Lung (tissue), 12 donors: Measurements from ENCODE around the gene NDUFAB1. TPM values are rescaled to one million over a fixed set of nuclear protein-coding genes. Genes with fewer than 3 reads are reported as not detected.

Source experiments
- ATAC-seq: fragments of 200-7000 bp; cut with Tn5 transposase; one replicate; pipeline ENCODE4 v1.9.1; 2020; ENCODE audit warnings: moderate number of reproducible peaks; ENCODE audit not compliant: insufficient read depth, low FRiP score
- DNase-seq, 3 donors: peaks; one replicate each; pipeline ENCODE4 v3.0.0-alpha.2; 2013 to 2017
- H3K27ac ChIP-seq, 2 donors: one replicate each; pipeline ENCODE4 v1.5.1; 2013; ENCODE audit warnings: mild to moderate bottlenecking in 2 of 2, moderate library complexity in 2 of 2, control low read depth in 1 of 2, inconsistent platforms in 1 of 2, low read depth in 1 of 2, low read length in 1 of 2
- H3K27me3 ChIP-seq, 3 donors: one replicate each; pipeline ENCODE4 v1.5.1; 2013; ENCODE audit warnings: low read length in 2 of 3; ENCODE audit not compliant: control insufficient read depth in 3 of 3, insufficient read depth in 3 of 3
- H3K36me3 ChIP-seq, 4 donors: one replicate each; pipeline ENCODE4 v1.5.1; 2013; ENCODE audit warnings: low read length in 4 of 4, mild to moderate bottlenecking in 1 of 4, moderate library complexity in 1 of 4; ENCODE audit not compliant: control insufficient read depth in 4 of 4, insufficient read depth in 4 of 4
- H3K4me1 ChIP-seq, 5 donors: one replicate each; pipeline ENCODE4 v1.5.1; 2013; ENCODE audit warnings: low read length in 5 of 5, mild to moderate bottlenecking in 2 of 5, moderate library complexity in 1 of 5; ENCODE audit not compliant: control insufficient read depth in 5 of 5, insufficient read depth in 5 of 5
- H3K4me3 ChIP-seq: one replicate; pipeline ENCODE4 v1.5.1; 2013; ENCODE audit warnings: mild to moderate bottlenecking, control low read depth, moderate library complexity
- H3K9ac ChIP-seq, 2 donors: one replicate each; pipeline ENCODE4 v1.5.1; 2013; ENCODE audit warnings: low read length in 2 of 2, control low read depth in 1 of 2; ENCODE audit not compliant: insufficient read depth in 1 of 2
- H3K9me3 ChIP-seq, 4 donors: one replicate each; pipeline ENCODE4 v1.5.1; 2013; ENCODE audit warnings: low read length in 3 of 4, mild to moderate bottlenecking in 1 of 4, moderate library complexity in 1 of 4; ENCODE audit not compliant: control insufficient read depth in 4 of 4, insufficient read depth in 3 of 4
- WGBS, 2 donors: extraction: QIAGEN DNeasy Blood & Tissue Kit; methylation state at CpG; one replicate each; pipeline ENCODE4 v1.1.7; 2013; 5-methylcytosine and 5-hydroxymethylcytosine counted together
- polyA plus RNA-seq, 2 donors: library from polyadenylated mRNA; stranded (reverse); fragments of 200-250 nt; gene quantifications; one replicate each; pipeline ENCODE4 v1.2.1, GENCODE V29; 2013
- total RNA-seq, 2 donors: library from RNA; depleted of rRNA in 1 of 2; stranded (reverse); fragments of >200 nt in 1 of 2; gene quantifications; one replicate each; pipeline ENCODE4 v1.2.1, GENCODE V29; 2014 to 2021
- TF ChIP-seq, protein P1 (sequence below): IDR thresholded peaks from 2 replicates; pipeline ENCODE4 v1.5.1; 2012; ENCODE audit warnings: mild to moderate bottlenecking; ENCODE audit errors: control extremely low read depth, extremely low read depth
- donor health status: control.
- donor health status: control.
- donor health status: Bipolar disorder and iron deficiency.
- donor health status: healthy.
- donor health status: DM: yes; HTN: yes; CAD: no.

NDUFAB1 gene
- total and polyA plus RNA-seq, 4 donors, result 67.4 to 127 (median 90.1) TPM

DNA sequence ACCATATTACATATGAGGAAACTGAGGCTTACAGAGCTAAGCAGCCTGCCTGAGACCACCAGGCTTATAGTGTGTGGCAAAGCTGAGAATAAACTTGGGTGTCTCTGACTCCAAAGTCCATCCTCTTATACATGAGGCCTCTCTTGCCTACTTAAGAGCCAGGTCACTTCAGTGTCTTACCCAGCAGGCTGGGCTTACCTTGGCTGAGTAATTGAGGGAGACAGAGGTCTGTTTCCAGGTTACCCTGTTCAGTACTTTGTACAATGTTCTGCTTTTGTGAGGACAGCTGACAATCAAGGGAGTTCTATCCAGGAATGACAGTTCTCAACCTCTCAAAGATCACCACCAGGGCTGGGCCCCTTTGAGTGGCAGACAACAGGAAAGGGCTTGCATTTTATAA is 14.4 kb downstream of the NDUFAB1 start:
- peaks cover 16 to 37% (median 25%) of the 10 kb centered on the region in 4 donors for H3K36me3 ChIP-seq
- peaks cover 0 to 4% (median 0%) of the 10 kb centered on the region in 5 donors for H3K4me1 ChIP-seq
- H3K4me3 ChIP-seq, result no peak overlapping the region
- no peak overlapping the region for H3K27ac ChIP-seq
- H3K9me3 ChIP-seq, result peaks cover 0 to 2% (median 0%) of the 10 kb centered on the region in 4 donors
- DNase-seq, result no peak
- H3K27me3 ChIP-seq, result no peaks in the 10 kb centered on the region
- TF ChIP-seq, protein P1, sequence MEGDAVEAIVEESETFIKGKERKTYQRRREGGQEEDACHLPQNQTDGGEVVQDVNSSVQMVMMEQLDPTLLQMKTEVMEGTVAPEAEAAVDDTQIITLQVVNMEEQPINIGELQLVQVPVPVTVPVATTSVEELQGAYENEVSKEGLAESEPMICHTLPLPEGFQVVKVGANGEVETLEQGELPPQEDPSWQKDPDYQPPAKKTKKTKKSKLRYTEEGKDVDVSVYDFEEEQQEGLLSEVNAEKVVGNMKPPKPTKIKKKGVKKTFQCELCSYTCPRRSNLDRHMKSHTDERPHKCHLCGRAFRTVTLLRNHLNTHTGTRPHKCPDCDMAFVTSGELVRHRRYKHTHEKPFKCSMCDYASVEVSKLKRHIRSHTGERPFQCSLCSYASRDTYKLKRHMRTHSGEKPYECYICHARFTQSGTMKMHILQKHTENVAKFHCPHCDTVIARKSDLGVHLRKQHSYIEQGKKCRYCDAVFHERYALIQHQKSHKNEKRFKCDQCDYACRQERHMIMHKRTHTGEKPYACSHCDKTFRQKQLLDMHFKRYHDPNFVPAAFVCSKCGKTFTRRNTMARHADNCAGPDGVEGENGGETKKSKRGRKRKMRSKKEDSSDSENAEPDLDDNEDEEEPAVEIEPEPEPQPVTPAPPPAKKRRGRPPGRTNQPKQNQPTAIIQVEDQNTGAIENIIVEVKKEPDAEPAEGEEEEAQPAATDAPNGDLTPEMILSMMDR, result no peak
- H3K9ac ChIP-seq, result no peak overlapping the region
- ATAC-seq, result no peak

DNA sequence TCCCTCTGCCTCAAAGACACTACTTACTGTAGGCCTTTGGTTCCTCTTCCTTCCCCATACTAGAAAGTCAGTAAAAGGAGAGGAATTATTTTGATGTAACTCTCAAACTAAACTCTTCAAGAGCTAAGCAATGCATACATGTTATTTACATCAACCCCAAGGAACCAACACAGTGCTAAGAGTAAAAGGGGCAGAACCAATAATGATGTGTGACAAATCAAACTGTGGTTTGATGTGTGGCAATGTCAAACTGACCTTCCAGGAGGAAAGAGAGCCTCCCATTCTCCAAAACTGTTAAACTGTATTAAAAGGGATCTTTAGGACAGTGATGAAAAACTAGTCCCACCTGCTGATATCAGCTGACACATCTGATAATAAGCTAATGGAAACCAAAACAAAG is 15.7 kb downstream of the NDUFAB1 start:
- Histone ChIP-seq H3K4me3 (no peak overlapping the region), H3K9me3 (peaks cover 0 to 2% (median 0%) of the 10 kb centered on the region in 4 donors), H3K27ac (no peak overlapping the region), H3K9ac (no peak overlapping the region), H3K4me1 (peaks cover 0 to 4% (median 0%) of the 10 kb centered on the region in 5 donors), H3K27me3 (no peaks in the 10 kb centered on the region), H3K36me3 (peaks cover 14 to 30% (median 23%) of the 10 kb centered on the region in 4 donors)
- TF ChIP-seq, protein P1, result no peak
- no peak for ATAC-seq
- DNase-seq, result no peak

DNA sequence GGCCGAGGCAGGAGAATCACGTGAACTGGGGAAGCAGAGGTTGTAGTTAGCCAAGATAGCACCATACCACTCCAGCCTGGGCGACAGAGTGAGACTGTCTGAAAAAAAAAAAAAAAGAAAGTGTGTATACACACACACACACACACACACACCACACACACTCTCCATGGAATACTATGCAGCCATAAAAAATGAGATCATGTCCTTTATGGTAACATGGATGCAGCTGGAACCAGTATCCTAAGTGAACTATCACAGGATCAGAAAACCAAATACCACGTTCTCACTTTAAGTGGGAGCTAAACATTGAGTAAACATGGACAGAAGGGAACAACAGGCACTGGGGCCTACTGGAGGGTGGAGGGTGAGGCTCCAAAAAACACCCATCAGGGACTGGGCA is 16.7 kb downstream of the NDUFAB1 start:
- 91 to 97% methylated on average over 4 of the region's 4 CpGs for WGBS, 2 donors
- TF ChIP-seq, protein P1, result no peak
- Histone ChIP-seq H3K36me3 (peaks cover 11 to 21% (median 19%) of the 10 kb centered on the region in 4 donors), H3K27ac (no peak overlapping the region), H3K4me1 (peaks cover 0 to 4% (median 0%) of the 10 kb centered on the region in 5 donors), H3K9me3 (no peaks in the 10 kb centered on the region), H3K27me3 (no peaks in the 10 kb centered on the region), H3K4me3 (no peak overlapping the region), H3K9ac (no peak overlapping the region)
- ATAC-seq (no peak), DNase-seq (no peak)
